Fibroblast of skin of left quadriceps (primary cell): ENCODE results near the gene ATF6B.

Source experiments
- DNase-seq, 2 experiments: peaks; one replicate each; pipeline ENCODE4 v3.0.0-alpha.2; 2013; ENCODE audit warnings: low read depth in 2 of 2

The ATF6B gene

GRCh38 chr6:32131439-32131948 lies 3.4 kb upstream of the ATF6B start:
- DNase-seq = no peak

- no peak for DNase-seq
Measured at GRCh38 chr6:32129297-32130088, 1.4 kb upstream of the ATF6B start.

GRCh38 chr6:32128751-32129296 lies 778 bp upstream of the ATF6B start:
- no peak for DNase-seq

GRCh38 chr6:32127409-32127716 lies 683 bp downstream of the ATF6B start:
- no peak for DNase-seq

GRCh38 chr6:32126880-32127279 lies 1.2 kb downstream of the ATF6B start:
- no peak for DNase-seq

- DNase-seq = no peak
Measured at GRCh38 chr6:32123681-32124080, 4.4 kb downstream of the ATF6B start.

- DNase-seq = no peak
Measured at GRCh38 chr6:32120573-32121059, 7.4 kb downstream of the ATF6B start.

GRCh38 chr6:32118782-32119628 lies 9.0 kb downstream of the ATF6B start:
- peak in 1 of 2 experiments; percentile 60 for DNase-seq

- no peak for DNase-seq
Measured at GRCh38 chr6:32117461-32117860, 10.6 kb downstream of the ATF6B start.

GRCh38 chr6:32116674-32117073 lies 11.4 kb downstream of the ATF6B start:
- DNase-seq = no peak

GRCh38 chr6:32115623-32116022 lies 12.4 kb downstream of the ATF6B start:
- DNase-seq = no peak

GRCh38 chr6:32114796-32115195 lies 13.2 kb downstream of the ATF6B start:
- no peak for DNase-seq

- no peak for DNase-seq
Measured at GRCh38 chr6:32113386-32114352, 14.4 kb downstream of the ATF6B start.

- DNase-seq = no peak
Measured at GRCh38 chr6:32112431-32112980, 15.5 kb downstream of the ATF6B start.

GRCh38 chr6:32111424-32112066 lies 16.5 kb downstream of the ATF6B start:
- DNase-seq = no peak

GRCh38 chr6:32110632-32111031 lies 17.4 kb downstream of the ATF6B start:
- no peak for DNase-seq

GRCh38 chr6:32109765-32110160 lies 18.3 kb downstream of the ATF6B start:
- DNase-seq = no peak

GRCh38 chr6:32109114-32109764 lies 18.8 kb downstream of the ATF6B start, which contains the start of gene TNXB:
Gene TNXB (minus strand): TSS chr6:32109338. CDS start chr6:32098198, 11,140 bp downstream.
- DNase-seq = no peak

- no peak for DNase-seq
Measured at GRCh38 chr6:32108727-32109113, 19.3 kb downstream of the ATF6B start.

- no peak for DNase-seq
Measured at GRCh38 chr6:32108094-32108627, 19.9 kb downstream of the ATF6B start.
